ENCODE data around the gene PUM2. TPM values are rescaled to one million over a fixed set of nuclear protein-coding genes. Genes with fewer than 3 reads are reported as not detected.

Gene PUM2
- total and polyA plus RNA-seq, 2 of the 13 experiments (the other 11 are each of a cell fraction or from before 2014, with no cell fraction given) = 69.6 to 69.8 TPM

DNA sequence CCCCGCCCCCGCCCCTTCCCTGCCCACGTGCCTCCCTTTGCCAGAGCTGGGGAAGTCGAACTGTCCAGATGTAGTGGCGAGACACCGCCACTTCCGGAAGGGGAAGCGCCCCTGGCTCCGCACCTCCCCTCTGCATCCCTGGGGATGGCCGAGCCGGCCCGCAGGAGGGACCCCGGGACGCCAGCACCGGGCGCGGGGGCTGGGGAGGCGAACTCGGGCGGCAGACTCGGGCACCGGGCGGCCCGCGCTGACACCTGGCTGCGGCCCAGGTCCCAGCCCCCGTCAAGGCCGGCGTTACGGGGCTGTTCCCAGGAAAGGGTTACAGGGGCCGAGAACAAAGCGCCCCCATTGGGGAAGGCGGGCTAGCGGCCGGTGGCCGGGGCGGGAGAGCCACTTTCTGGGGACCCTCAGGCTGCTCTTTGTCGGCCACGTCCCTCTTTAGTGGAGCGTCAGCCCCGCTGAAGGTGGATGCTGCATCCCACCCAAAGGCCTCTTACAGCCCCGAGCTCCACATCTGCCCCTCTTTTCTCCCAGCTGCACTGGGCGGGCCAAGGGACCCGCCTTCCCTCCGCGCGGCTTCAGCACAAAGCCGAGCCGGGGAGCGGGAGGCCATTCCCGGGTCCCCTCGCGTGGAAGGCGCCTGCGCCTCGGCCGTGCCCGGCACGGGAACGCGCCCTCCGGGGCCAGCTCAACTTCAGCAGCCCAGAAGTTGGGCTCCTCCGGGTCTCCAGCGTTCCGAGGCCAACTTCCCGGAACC, 127.1 kb downstream of the PUM2 start (continued):
- TF ChIP-seq, protein P1, sequence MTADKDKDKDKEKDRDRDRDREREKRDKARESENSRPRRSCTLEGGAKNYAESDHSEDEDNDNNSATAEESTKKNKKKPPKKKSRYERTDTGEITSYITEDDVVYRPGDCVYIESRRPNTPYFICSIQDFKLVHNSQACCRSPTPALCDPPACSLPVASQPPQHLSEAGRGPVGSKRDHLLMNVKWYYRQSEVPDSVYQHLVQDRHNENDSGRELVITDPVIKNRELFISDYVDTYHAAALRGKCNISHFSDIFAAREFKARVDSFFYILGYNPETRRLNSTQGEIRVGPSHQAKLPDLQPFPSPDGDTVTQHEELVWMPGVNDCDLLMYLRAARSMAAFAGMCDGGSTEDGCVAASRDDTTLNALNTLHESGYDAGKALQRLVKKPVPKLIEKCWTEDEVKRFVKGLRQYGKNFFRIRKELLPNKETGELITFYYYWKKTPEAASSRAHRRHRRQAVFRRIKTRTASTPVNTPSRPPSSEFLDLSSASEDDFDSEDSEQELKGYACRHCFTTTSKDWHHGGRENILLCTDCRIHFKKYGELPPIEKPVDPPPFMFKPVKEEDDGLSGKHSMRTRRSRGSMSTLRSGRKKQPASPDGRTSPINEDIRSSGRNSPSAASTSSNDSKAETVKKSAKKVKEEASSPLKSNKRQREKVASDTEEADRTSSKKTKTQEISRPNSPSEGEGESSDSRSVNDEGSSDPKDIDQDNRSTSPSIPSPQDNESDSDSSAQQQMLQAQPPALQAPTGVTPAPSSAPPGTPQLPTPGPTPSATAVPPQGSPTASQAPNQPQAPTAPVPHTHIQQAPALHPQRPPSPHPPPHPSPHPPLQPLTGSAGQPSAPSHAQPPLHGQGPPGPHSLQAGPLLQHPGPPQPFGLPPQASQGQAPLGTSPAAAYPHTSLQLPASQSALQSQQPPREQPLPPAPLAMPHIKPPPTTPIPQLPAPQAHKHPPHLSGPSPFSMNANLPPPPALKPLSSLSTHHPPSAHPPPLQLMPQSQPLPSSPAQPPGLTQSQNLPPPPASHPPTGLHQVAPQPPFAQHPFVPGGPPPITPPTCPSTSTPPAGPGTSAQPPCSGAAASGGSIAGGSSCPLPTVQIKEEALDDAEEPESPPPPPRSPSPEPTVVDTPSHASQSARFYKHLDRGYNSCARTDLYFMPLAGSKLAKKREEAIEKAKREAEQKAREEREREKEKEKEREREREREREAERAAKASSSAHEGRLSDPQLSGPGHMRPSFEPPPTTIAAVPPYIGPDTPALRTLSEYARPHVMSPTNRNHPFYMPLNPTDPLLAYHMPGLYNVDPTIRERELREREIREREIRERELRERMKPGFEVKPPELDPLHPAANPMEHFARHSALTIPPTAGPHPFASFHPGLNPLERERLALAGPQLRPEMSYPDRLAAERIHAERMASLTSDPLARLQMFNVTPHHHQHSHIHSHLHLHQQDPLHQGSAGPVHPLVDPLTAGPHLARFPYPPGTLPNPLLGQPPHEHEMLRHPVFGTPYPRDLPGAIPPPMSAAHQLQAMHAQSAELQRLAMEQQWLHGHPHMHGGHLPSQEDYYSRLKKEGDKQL (CRISPR knock-in tag; IDR thresholded peaks at IDR 0.05; ENCODE audit: low read depth) = no peak
- no peak for TF ChIP-seq NR3C1 (CRISPR knock-in tag; IDR thresholded peaks at IDR 0.05)
- no peak for TF ChIP-seq MXI1 (IDR thresholded peaks at IDR 0.05; ENCODE audit: borderline replicate concordance, low read depth, low read length)
- no peak for TF ChIP-seq ZKSCAN5 (CRISPR knock-in tag; IDR thresholded peaks at IDR 0.05)
- TF ChIP-seq, protein P2, sequence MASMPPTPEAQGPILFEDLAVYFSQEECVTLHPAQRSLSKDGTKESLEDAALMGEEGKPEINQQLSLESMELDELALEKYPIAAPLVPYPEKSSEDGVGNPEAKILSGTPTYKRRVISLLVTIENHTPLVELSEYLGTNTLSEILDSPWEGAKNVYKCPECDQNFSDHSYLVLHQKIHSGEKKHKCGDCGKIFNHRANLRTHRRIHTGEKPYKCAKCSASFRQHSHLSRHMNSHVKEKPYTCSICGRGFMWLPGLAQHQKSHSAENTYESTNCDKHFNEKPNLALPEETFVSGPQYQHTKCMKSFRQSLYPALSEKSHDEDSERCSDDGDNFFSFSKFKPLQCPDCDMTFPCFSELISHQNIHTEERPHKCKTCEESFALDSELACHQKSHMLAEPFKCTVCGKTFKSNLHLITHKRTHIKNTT (CRISPR knock-in tag; IDR thresholded peaks at IDR 0.05) = no peak
- TF ChIP-seq ZNF891 (CRISPR knock-in tag; IDR thresholded peaks at IDR 0.05) = no peak; the same call in 1 of the 2 replicates
- TF ChIP-seq SP140L (CRISPR knock-in tag; IDR thresholded peaks at IDR 0.05; ENCODE audit: borderline replicate concordance) = no peak
- TF ChIP-seq RNF219 (CRISPR knock-in tag; IDR thresholded peaks at IDR 0.05) = no peak; the same call in 1 of the 2 replicates
- TF ChIP-seq ZNF225 (CRISPR knock-in tag; IDR thresholded peaks at IDR 0.05) = no peak
- TF ChIP-seq ZSCAN20 (CRISPR knock-in tag; IDR thresholded peaks at IDR 0.05; ENCODE audit: borderline replicate concordance) = peak; percentile 76; the same call in 1 of the 2 replicates
- TF ChIP-seq ZSCAN30 (CRISPR knock-in tag; IDR thresholded peaks at IDR 0.05) = no peak
- TF ChIP-seq RFXAP (CRISPR knock-in tag; IDR thresholded peaks at IDR 0.05; ENCODE audit: borderline replicate concordance) = no peak; the same call in 1 of the 2 replicates
- TF ChIP-seq, protein P3, sequence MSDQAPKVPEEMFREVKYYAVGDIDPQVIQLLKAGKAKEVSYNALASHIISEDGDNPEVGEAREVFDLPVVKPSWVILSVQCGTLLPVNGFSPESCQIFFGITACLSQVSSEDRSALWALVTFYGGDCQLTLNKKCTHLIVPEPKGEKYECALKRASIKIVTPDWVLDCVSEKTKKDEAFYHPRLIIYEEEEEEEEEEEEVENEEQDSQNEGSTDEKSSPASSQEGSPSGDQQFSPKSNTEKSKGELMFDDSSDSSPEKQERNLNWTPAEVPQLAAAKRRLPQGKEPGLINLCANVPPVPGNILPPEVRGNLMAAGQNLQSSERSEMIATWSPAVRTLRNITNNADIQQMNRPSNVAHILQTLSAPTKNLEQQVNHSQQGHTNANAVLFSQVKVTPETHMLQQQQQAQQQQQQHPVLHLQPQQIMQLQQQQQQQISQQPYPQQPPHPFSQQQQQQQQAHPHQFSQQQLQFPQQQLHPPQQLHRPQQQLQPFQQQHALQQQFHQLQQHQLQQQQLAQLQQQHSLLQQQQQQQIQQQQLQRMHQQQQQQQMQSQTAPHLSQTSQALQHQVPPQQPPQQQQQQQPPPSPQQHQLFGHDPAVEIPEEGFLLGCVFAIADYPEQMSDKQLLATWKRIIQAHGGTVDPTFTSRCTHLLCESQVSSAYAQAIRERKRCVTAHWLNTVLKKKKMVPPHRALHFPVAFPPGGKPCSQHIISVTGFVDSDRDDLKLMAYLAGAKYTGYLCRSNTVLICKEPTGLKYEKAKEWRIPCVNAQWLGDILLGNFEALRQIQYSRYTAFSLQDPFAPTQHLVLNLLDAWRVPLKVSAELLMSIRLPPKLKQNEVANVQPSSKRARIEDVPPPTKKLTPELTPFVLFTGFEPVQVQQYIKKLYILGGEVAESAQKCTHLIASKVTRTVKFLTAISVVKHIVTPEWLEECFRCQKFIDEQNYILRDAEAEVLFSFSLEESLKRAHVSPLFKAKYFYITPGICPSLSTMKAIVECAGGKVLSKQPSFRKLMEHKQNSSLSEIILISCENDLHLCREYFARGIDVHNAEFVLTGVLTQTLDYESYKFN (CRISPR knock-in tag; conservative IDR thresholded peaks at IDR 0.05) = peak; percentile 26; the same call in 1 of the 2 replicates
